ENCODE results near the gene ZNF574.

ZNF574 gene

DNA sequence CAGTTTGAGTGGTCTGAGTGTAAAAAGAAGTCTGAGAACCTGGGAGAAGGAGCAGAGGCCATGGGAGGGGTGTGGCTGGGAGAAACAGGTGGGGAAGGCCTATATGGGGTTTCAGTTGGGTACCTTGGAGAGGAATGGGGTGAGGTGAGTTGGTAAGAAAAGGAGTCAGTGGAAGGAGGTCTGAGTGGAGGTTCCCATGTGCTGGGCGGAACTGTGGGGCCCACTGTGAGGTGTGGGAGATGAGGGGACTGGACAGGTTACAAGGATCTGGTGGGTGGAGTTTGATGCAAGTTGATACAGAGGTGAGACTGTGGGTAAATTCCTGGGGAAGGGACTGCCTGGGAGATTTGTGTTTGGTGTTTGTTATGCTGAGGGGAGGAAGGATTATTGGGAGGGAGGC is 2.1 kb downstream of the ZNF574 start:
- no peak overlapping the region for H3K4me3 ChIP-seq (ENCODE audit: low read length)
- DNase-seq (ENCODE audit: low read depth, low spot score): no peak

DNA sequence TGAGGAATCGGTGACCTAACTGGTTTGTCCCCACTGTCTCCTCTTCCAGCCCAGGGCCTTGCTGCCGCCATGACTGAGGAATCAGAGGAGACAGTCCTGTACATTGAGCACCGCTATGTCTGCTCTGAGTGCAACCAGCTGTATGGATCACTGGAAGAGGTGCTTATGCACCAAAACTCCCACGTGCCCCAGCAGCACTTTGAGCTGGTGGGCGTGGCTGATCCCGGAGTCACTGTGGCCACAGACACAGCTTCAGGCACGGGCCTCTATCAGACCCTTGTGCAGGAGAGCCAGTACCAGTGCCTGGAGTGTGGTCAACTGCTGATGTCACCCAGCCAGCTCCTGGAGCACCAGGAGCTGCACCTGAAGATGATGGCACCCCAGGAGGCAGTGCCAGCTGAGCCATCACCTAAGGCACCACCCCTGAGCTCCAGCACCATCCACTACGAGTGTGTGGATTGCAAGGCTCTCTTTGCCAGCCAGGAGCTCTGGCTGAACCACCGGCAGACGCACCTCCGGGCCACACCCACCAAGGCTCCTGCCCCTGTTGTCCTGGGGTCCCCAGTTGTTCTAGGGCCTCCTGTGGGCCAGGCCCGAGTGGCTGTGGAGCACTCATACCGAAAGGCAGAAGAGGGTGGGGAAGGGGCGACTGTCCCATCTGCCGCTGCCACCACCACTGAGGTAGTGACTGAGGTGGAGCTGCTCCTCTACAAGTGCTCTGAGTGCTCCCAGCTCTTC is 2.7 kb downstream of the ZNF574 start:
- H3K4me3 ChIP-seq (ENCODE audit: low read length): no peak overlapping the region
- no peak for DNase-seq (ENCODE audit: low read depth, low spot score)

- DNase-seq (ENCODE audit: low read depth, low spot score): no peak
- H3K4me3 ChIP-seq (ENCODE audit: low read length): no peak overlapping the region
Measured at GRCh38 chr19:42079276-42079669, 3.3 kb downstream of the ZNF574 start.

GRCh38 chr19:42079886-42080763 is 4.2 kb downstream of the ZNF574 start:
- H3K4me3 ChIP-seq (ENCODE audit: low read length): no peak overlapping the region

GRCh38 chr19:42080764-42081375 is 4.9 kb downstream of the ZNF574 start:
- H3K4me3 ChIP-seq (ENCODE audit: low read length): no peak overlapping the region
- DNase-seq (ENCODE audit: low read depth, low spot score): no peak

More at GRCh38 chr19:42079886-42080763, 4.2 kb downstream of the ZNF574 start:
- no peak for DNase-seq (ENCODE audit: low read depth, low spot score)

DNA sequence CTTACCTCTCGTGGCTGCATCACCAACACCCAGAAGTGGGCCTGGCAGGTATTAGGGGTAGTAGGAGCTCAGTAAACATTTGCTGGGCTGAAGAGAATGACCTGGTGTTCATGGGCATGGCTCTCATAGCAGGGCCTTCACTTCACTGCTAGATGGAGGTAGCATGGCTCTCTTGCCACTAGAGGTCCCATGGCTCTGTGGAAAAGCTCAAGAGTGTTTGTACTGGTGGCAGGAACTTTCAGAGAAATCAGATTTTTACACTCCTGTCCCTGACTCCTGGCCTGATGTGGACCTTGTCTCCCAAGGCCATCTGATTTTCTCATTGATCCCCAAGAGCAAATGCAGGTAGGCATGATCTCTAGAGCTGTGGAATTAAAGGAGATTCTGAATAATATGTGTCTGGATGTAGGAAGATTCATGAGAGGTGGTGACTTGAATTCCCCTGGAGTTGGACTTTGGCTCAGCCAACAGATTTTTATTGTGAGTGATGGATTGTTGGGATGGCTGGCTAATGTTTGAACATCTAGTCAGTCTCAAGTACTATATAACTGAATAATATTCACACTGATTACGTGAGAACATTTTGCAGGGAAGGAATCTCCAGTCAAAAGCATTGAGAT is 5.7 kb downstream of the ZNF574 start:
- no peak overlapping the region for H3K4me3 ChIP-seq (ENCODE audit: low read length)
- DNase-seq (ENCODE audit: low read depth, low spot score): peak; percentile 33

DNA sequence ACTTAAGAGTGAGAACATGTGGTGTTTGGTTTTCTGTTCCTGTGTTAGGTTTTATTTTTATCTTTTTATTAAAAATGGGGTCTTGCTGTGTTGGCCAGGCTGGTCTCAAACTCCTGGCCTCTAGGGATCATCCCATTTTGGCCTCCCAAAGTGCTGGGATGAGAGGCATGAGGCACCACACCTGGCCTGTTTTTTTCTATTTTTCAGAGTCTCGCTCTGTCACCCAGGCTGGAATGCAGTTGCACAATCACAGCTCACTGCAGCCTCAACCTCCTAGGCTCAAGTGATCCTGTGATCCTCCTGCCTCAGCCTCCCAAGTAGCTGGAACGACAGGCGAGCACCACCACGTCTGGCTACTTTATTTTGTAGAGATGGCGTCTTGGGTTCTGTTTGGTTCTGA is 7.6 kb downstream of the ZNF574 start:
- no peak for DNase-seq (ENCODE audit: low read depth, low spot score)
- H3K4me3 ChIP-seq (ENCODE audit: low read length): no peak overlapping the region

GRCh38 chr19:42086188-42086736 is 10.3 kb downstream of the ZNF574 start:
- DNase-seq (ENCODE audit: low read depth, low spot score): no peak
- no peak overlapping the region for H3K4me3 ChIP-seq (ENCODE audit: low read length)

DNA sequence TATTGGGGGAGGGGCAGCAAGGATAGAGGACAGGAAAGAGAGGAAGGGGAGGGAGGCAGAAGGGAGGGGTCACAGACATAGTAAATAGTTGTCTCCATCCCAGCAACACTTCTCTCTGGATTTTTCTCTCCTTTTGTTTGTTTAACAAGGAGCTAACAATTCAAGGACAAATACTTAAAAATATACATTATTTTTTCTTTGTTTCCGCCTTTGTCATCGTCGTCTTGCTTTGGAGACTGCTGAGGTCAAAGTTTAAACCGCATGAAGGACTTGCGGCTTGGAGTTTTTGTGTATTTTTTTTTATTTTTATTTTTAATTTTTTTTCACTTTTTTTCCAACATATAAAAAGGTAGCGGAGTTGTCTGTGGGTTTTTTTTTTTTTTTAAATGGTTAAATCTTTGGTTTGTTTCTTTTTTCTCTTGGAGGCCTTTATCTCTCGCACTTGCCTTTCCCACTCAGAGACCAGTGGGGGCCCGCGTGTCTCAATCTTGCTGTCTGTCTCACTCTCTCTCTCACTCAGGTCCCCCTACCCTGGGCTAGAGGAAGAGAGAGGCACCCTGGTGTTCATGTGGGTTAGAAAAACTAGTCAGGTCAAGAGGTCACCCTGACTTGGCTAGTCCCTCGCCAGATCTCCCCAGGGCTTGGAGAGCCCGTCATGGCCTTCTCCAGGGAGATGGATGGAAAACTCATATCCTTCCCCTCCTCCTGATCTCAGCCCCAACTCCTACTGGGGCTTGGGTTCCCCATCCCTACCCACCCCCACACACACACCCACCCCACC is 11.0 kb downstream of the ZNF574 start:
- no peak for DNase-seq (ENCODE audit: low read depth, low spot score)
- H3K4me3 ChIP-seq (ENCODE audit: low read length): no peak overlapping the region

GRCh38 chr19:42088471-42089190 is 12.7 kb downstream of the ZNF574 start:
- no peak for DNase-seq (ENCODE audit: low read depth, low spot score)
- H3K4me3 ChIP-seq (ENCODE audit: low read length): no peak overlapping the region

DNA sequence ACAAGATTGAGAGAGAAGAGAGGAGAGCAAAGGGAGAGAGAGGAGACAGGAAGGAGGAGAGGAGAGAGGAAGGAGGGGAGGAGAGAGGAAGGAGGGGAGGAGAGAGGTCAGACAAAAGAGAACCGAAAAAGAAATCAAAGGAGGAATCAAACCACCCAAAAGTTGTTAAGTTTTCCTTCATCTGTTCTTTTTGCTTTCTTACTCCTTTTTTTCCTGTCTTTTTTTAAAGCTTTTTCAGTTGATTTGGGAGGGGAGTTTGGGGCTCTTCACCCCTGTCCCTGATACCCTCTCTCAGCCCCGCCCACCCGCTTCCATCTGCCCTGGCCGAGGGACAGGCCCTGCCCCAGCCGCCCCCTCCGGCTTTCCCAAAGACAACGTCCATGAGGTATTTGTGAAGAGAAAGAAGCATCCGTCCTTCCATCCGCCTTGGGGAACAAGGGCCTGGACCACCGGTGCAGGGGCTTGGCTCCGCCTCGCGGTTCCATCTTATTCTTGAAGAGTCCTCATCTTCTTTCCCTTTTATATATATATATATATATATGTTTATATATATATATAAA is 13.3 kb downstream of the ZNF574 start:
- H3K4me3 ChIP-seq (ENCODE audit: low read length): no peak overlapping the region
- no peak for DNase-seq (ENCODE audit: low read depth, low spot score)

GRCh38 chr19:42089772-42090171 is 13.8 kb downstream of the ZNF574 start:
- DNase-seq (ENCODE audit: low read depth, low spot score): no peak
- H3K4me3 ChIP-seq (ENCODE audit: low read length): no peak overlapping the region

DNA sequence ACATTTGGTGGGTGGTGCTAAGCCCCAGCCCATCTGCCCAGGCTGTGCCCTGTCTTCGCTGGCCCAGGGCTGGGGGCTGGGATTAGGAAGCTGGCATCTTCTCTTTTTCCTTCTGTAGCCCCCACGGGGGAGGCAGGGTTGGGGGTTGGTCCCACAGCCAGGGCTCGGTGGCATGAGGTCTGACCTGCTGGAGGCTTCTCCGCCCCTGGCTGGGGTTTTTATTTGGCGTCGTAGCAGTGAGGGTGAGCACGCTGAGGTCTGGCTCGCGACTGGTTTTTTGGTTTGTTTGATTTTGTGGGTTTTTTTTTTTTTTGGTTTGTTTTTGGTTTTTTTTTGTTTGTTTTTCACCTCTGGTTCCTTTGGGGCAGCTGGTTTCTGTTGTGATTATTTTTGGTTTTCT is 14.7 kb downstream of the ZNF574 start:
- DNase-seq (ENCODE audit: low read depth, low spot score): no peak
- H3K4me3 ChIP-seq (ENCODE audit: low read length): no peak overlapping the region

DNA sequence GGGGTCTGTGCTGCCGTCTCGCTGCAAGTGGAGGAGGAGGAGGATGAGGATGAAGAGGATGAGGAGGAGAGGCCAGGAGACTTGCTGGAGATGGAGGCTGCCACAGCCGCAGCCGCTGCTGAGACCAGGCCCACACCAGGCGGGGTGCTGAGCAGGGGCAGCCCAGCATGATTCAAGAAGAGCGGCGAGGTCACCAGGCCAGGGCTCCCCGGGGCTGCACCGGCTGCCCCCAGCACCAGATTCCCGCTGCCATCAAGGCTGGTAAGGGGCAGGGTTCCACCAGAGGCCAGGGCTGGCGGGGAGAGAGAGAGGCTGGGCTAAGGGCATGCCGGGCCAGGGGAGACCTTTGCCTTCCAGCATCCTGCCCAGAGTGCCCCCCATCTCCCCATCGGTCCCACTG is 15.3 kb downstream of the ZNF574 start:
- no peak overlapping the region for H3K4me3 ChIP-seq (ENCODE audit: low read length)
- no peak for DNase-seq (ENCODE audit: low read depth, low spot score)

DNA sequence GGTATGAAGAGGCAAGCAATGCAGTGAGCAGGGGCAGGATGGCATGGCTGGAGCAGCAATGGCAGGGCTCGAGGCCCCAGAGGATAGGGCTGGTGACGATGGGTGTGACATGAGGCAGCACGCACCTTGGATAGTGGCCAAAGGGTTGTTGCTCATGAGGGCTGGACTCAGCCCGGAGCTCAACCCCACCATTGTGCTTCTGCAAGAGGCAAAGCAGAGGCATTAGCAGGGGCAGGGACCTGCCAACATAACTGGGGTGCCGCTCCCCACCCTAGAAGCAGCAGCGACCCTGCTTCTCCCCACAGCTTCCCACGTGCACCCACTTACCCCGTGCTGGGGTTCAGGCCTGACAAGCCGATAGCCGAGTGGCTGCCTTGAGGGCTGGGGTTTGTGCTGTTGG is 15.8 kb downstream of the ZNF574 start:
- no peak overlapping the region for H3K4me3 ChIP-seq (ENCODE audit: low read length)
- DNase-seq (ENCODE audit: low read depth, low spot score): no peak

DNA sequence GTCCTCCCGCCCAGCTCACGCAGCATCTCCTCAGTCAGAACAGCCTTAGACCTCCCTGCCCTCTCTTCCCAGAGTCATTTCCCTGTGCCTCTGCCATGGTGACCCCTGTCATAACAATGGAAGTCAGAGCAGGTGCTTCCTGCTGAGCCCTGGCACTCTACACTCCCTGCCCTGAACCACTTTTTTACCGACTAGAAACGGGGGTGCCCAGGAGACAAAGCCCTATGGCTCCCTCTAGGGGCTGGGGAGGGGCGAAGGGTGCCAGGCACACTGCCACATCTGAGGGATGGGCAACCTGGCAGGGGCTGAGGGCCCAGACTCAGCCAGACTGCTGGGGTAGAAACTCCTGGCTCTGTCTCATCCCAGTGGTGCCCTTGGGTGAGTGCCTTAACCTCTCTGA is 16.4 kb downstream of the ZNF574 start:
- no peak overlapping the region for H3K4me3 ChIP-seq (ENCODE audit: low read length)

GRCh38 chr19:42093505-42093904 is 17.5 kb downstream of the ZNF574 start:
- DNase-seq (ENCODE audit: low read depth, low spot score): no peak
- H3K4me3 ChIP-seq (ENCODE audit: low read length): no peak overlapping the region

More for the DNA sequence above, 16.4 kb downstream of the ZNF574 start:
- peak; percentile 39 for DNase-seq (ENCODE audit: low read depth, low spot score)

DNA sequence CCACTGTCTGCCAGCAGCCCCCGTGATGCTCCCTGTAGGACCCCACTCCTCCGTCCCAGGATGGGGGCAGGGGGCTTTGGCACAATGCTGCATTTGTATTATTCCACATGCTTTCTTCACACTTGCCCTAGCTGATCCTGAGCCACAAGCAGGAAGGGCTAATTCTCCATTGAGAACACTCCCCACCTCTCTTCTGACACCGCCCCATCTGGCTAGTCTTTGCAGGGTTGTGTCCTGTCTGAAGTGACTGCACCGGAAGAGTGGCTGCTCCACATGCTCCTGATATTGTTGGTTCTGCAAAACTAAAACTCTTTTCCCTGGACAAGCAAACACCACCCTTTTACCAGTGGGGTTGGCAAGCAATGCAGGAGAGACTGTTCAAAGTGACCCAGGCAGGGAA is 18.0 kb downstream of the ZNF574 start:
- no peak for DNase-seq (ENCODE audit: low read depth, low spot score)

More for the DNA sequence above, 18.0 kb downstream of the ZNF574 start:
- H3K4me3 ChIP-seq (ENCODE audit: low read length): no peak overlapping the region

All from Jurkat, Clone E6-1 (cell line).